GM12892 (cell line): ENCODE results near the gene APBB2.
A peak's percentile ranks its signal among the peaks of the same experiment; 100 is the strongest.
"Not testable (repeated sequence)": the region's sequence is repeated elsewhere in the genome, so short reads cannot be mapped to it uniquely, and the experiment has no call there.

ENCODE experiments used
- DNase-seq: peaks from one replicate; pipeline ENCODE4 v3.0.0; 2011; ENCODE audit not compliant: insufficient read length
- FAIRE-seq: peaks from 2 replicates; lab custom pipeline; 2011; peaks lifted over from hg19 to GRCh38; lab: Jason Lieb, UNC
- POLR2A ChIP-seq: IDR thresholded peaks from 2 replicates; pipeline ENCODE4 v1.6.1; 2011; ENCODE audit warnings: low read depth, low read length, control low read depth
- POLR2AphosphoS5 ChIP-seq: IDR thresholded peaks from 2 replicates; pipeline ENCODE4 v1.6.1; 2011; ENCODE audit warnings: low read depth, low read length, control low read depth
- TAF1 ChIP-seq: IDR thresholded peaks from 2 replicates; pipeline ENCODE4 v1.6.1; 2011; ENCODE audit warnings: low read depth, mild to moderate bottlenecking, control low read depth, low read length, borderline replicate concordance

The APBB2 gene

DNA sequence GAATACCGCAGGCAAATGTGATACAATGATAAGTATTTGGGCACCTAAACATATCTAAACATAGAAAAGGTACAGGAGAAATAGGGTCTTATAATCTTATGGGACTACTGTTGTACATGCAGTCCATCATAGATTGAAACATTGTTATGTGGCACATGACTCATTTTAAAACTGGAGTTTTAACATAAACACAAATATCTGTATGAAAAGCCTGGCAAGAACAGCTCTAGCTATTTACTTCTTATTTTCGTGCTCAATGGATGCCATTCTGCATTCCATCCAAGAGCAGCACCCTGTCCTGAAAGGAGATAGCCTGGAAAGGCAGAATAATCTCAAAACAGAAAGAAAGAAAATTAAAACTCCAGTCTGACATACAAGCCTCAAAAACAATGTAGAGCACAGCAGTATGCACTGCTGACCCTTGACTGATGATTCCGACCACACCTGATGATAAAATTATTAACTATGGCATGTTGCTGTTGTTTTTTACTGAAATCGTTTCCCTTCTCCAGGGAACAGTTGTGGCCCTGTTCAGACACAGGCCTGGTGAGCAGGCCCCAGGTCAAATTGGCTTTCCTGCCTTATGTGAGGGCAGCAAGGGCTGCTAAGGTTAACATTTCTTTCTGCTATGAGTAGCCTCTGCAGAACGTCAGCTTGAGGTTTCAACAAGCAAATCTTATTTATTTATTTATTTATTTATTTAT, 152.7 kb downstream of the APBB2 start:
- DNase-seq: no peak

DNA sequence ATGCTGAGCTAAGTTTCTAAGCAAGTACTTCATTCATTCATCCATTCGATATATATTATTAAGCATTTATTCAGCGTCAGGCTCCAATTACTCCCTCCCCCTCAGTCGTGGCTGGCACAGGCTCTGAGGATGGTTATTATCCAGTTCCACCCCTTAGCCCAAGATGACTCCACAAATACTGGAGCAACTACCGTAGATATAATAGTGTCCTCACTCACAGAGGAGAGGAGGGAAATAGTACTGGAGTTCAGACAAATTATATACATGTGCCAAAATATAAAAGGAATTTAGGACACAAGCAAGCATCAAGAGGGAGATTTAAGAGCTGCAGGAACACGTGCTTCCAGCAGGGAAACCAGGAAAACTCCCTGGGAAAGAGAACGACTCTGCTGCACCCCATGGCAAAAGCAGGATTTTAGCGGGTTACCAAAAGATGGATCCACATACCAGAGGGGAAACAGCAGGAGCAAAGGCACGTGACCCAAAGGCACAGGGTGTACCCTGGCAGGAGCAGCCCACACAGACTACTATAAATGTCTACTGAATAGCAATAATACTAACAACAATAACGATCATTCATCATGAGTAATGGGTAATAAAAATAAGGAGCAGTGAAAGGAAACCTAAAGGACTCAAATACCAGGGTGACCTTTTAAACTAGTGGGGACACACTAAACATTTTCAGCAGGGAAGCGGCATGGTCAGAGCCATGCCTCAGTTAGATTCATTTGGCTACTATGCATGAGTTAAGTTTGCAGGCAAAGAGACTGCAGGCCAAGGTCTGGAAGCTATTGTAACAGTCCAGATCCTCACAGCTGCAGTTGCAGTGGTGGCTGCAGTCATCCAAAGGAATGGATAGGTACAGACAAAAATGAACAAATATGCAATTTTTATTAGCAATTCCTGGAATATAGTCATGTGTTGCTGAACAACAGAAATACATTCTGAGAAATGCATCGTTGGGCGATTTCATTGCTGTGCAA, 153.7 kb downstream of the APBB2 start:
- no peak for DNase-seq
- TF ChIP-seq TAF1: no peak
- no peak for TF ChIP-seq POLR2A
- TF ChIP-seq POLR2AphosphoS5: no peak
- peak; percentile 14 for FAIRE-seq

More for the DNA sequence above, 152.7 kb downstream of the APBB2 start:
- no peak for TF ChIP-seq POLR2AphosphoS5
- no peak for TF ChIP-seq TAF1
- TF ChIP-seq POLR2A: no peak
- FAIRE-seq: no peak

DNA sequence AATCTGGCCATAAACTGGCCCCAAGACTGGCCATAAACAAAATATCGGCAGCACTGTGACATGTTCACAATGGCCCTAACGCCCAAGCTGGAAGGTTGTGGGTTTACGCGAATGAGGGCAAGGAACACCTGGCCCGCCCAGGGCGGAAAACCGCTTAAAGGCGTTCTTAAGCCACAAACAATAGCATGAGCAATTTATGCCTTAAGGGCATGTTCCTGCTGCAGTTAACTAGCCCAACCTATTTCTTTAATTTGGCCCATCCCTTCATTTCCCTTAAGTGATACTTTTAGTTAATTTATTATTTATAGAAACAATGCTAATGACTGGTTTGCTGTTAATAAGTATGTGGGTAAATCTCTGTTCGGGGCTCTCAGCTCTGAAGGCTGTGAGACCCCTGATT, 154.9 kb downstream of the APBB2 start:
- DNase-seq, FAIRE-seq: not testable (repeated sequence)

DNA sequence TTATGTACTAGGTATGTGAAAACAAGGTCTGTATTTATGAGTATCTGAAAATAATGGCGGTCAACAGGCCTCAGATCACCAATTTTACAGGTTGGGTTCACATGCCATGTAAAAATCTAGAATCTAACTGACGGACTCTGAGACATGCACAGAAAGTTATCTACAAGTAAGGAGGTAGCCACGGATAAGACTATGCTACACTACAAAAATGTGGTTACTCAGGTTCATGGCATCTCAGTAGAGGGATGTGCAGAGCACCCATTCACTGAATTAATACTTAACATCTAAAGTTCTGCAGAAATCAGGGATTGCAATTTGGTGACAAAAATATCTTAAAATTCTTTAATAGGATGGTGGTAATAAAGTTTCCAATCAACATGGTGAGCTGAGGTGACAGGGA, 155.9 kb downstream of the APBB2 start:
- no peak for TF ChIP-seq POLR2A
- TF ChIP-seq TAF1: no peak
- no peak for TF ChIP-seq POLR2AphosphoS5
- no peak for DNase-seq
- no peak for FAIRE-seq

DNA sequence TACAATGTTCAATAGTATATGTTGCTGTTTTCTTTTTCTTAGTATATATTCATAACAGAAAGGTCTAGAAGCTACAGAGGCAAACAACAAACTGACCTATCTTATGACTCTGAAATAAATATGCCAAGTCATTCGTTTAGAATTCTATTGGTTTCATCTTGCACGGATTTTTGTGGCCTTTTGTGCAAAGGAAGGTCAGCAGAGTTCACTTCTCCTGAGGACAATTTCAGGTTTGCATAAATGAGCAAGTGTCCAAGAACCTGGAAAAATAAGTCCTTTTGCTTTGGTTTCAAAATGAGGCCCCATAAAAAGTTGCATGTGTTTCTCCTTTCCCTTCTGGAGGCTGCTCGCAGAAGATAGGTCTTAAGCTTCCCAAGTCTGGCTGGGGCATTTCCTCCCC, 156.9 kb downstream of the APBB2 start:
- TF ChIP-seq POLR2A (no peak), POLR2AphosphoS5 (no peak), TAF1 (no peak)
- DNase-seq (no peak), FAIRE-seq (no peak)

DNA sequence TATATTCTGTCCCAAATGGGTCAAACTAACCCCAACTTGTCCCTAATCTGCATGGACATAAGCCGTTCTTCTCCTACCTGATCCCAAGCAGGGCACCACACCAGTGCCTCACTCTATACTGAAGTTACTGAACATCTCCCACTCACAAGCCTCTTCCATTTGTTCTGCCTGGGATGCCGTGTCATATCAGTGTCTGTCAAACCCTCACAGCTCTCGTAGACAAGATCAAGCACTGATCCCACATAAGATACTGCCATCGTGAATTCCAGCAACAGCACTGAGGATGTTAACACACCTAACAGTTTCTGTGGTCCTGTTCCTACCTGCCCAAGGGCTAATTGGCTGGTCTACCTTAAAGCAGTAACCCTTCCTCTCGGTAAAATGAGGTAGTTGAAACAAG, 162.1 kb downstream of the APBB2 start:
- TF ChIP-seq POLR2AphosphoS5 (no peak), TAF1 (no peak), POLR2A (no peak)

DNA sequence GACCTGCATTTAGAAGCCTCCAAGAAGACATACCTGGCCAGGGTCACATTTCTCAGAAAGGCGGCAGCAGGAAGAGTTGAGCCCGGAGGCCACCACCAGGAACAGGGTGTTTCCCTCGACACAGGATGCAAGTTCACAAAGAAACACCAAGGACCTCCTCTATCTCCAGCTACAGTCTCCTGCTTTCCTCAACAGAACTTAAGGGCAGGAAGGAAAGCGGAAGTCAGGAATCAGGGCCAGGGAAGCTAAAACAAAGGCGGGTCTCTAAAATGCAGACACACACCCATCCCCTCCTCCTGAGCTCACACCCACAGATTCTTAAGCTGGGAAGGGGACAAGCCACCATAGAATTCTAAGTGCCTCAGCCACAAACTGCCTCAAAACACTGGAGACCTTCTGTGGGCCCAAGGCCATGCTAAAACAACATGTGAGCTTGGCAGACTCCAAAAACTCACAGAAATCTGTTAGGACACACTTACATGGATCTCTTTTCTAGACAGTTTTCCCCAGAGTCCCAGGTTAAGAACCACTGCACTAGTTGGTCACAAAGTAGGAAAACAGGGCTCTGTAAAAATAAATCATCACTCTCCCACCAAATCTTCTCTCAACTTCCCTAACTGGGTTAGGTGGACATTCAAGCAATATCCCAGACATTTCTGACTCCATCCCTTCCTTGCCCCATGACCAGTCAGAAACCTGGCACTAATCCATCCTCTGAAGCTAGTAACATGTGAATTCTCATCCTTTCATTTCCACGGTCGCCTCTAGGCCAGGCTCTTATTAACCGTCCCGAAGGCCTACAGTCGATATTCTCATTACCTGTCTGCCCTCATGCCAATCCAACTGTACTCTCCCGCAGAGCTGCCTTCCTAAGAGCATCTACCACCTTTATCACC, 163.2 kb downstream of the APBB2 start:
- TF ChIP-seq TAF1: no peak
- no peak for TF ChIP-seq POLR2AphosphoS5
- TF ChIP-seq POLR2A: no peak
- no peak for FAIRE-seq
- no peak for DNase-seq

More for the DNA sequence above, 162.1 kb downstream of the APBB2 start:
- FAIRE-seq: no peak
- no peak for DNase-seq

DNA sequence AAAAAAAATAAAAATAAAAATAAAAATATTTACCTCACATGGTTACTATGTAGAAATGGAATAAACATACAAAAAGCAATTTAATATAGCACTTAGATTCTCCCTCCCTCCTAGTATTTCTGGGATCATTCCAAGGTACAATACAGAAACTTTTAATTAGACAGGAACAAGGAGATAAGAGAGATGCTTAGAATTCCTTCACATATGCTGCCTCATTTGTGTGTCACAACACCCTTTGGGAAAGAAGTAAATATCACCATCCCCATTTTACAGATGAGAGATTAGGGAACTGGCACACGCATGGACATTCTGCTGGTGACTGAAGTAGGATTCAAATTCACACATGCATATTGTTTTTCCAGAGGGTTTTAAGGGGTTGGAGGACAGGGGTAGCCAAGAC, 164.2 kb downstream of the APBB2 start:
- no peak for TF ChIP-seq POLR2AphosphoS5
- TF ChIP-seq TAF1: no peak
- TF ChIP-seq POLR2A: no peak
- DNase-seq: no peak
- no peak for FAIRE-seq

DNA sequence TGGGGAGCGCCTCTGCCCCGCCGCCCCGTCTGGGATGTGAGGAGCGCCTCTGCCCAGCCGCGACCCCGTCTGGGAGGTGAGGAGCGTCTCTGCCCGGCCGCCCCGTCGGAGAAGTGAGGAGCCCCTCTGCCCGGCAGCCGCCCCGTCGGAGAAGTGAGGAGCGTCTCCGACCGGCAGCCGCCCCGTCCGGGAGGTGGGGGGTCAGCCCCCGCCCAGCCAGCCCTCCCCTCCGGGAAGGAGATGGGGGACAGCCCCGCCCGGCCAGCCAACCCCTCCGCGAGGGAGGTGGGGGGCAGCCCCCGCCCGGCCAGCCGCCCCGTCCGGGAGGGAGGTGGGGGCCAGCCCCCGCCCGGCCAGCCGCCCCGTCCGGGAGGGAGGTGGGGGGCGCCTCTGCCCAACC, 165.2 kb downstream of the APBB2 start:
- DNase-seq, FAIRE-seq: not testable (repeated sequence)

DNA sequence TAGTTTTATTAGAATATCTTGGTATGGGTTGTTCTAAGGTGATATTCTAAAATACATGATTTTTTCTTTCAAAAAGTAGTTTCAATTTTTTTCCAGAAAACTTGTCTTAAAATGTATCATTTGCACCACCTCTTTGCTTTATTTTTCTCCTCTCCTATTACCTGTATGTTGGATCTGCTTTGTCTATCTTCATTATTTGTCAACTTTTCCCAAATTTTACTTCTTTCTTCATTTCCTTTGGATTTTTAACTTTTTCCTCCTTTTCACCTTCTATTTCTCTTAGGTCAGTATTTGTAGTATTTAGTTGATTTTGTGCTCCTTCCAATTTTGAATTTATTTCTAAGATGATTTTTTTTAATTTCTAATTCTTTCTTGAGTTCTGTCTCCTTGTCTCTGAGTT, 169.6 kb downstream of the APBB2 start:
- FAIRE-seq (no peak), DNase-seq (no peak)
- TF ChIP-seq TAF1 (no peak), POLR2AphosphoS5 (no peak), POLR2A (no peak)

DNA sequence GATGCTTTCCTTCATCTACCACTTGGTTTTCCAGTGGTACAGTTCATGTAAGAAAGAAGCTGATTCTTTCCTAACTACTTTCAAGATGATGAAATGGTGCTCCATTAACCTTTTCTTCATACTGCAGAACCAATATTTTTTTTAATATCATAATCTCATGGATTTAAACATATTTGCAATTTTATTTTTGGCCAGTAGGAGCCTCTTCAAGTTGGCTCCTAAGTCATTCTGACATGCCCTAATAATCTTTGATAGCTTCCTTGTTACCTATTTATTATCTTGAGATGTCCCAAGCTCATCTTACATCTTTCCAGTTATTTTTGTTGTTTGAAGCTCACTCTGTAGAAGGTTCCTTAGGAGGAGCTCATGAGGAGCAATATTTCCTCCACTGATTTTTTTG, 170.2 kb downstream of the APBB2 start:
- no peak for FAIRE-seq
- TF ChIP-seq POLR2AphosphoS5: no peak
- no peak for DNase-seq

DNA sequence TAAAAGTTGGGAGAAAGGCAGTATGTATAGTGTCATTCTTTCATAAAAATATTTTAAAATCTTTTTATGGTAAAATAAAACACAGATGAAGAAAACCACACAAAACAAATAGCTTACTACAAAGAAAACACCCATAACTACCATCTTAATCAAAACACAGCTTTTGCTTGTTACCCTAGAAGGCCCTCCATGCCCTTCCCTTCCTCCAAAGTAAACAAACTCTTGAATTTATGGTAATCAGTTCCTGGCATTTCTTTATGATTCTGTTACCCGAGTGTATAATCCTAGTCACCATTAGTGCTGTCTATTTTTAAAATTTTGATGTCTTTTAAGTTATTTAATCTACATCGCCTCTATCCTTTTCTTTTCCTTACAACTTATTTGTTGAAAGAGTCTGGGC, 170.9 kb downstream of the APBB2 start:
- DNase-seq (no peak), FAIRE-seq (no peak)
- TF ChIP-seq TAF1: no peak
- TF ChIP-seq POLR2A: no peak
- TF ChIP-seq POLR2AphosphoS5: no peak
